NCI-H1694 (cell line): ENCODE data around the gene TCF3.

Source experiments
- DNase-seq: peaks from one replicate; lab custom pipeline; 2025; lab: John Stamatoyannopoulos, UW

The TCF3 gene

DNA sequence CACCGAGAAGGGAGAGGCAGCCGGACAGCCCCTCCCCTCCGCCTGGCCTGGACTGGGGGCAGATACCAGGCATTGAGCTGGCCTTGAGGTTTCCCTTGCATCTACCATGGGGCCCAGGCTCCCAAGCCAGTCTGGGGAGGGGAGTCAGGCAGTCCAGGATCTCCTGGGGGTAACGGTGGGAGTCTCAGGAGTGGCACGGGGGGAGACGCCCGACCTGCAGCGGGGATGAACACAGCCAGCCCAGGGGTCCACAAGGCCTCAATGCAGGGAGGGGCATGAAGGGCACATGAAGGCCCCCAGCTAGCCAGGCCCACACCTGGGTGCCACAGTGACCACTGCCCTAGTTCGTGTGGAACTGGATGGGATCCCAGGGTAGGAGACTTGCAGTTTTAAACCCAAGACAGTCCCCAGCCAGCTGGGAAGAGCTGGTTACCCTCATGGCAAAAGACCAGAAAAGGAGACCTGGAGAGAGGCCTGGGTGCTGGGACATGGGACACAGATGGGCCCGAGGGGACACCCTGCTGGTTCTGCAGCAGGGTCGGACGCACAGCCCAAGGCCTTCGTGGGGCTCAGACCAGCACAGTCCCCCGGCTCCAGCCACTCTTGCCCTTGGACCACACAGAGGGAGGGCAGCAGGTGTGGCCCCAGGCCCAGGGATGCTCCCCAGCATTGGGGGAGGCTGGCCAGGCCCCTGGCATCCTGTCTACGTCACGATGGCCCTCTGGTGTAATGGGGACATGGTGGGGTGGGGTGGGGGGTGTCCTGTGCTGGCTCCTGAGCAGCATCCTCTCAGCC is 42.5 kb downstream of the TCF3 start:
- DNase-seq: no peak

- DNase-seq: no peak
These were observed 43.4 kb downstream of the TCF3 start for GRCh38 chr19:1609103-1609396.

DNA sequence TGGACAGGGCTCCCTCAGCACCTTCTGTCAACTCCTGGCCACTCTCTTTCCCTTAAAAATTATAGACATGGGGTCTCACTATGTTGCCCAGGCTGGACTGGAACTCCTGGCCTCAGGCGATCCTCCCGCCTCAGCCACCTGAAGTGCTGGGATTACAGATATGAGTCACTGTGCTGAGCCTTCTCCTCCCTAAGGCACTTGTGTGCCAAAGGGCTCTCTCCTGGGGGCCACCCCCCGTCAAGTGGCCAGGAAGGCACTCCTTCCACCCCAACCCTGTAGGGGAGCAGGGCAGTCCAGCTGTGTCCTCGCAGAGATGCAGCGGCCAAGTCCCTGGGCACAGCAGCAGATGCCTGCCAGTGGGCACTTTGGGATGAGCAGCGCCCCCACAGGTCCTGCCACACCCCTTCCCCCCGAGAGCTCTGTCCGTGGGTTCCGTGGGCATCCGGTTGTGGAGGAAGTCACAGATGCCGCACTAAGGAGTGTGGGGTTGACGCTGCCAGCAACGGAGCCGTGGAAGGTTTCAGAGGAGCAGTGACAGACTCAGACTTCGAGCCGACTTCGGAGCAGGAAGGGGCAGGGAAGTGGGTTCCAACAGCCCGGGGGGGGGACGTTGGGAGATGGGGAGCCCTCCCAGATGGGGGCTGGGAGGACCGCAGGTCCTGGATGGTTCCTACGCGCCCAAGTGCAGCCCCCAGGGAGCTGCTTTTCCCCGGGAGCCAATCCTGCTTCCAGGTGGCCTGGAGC is 43.9 kb downstream of the TCF3 start:
- no peak for DNase-seq

DNA sequence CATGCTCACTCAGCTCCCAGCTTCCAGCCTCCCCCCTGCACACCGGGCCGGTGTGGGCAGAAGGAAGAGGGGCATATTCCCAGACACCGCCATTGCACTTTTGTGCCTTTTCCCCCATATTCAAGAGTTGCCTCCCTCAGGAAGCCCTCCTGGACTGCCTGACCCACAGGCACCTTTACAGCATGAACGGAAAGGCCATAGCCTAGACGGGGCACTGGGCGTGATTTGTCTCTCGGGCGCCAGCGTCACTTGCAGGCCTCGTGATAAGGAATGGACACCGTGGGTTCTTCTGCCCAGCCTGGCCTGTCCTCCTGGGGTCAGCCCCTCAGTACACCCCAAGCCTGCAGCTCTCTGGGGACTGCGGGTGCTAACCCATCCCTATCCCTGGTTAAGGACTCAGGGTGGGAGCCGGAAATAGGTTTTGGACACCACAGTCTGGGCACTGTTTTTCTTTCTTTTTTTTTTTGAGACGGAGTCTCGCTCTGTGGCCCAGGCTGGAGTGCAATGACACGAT is 46.2 kb downstream of the TCF3 start:
- no peak for DNase-seq

DNA sequence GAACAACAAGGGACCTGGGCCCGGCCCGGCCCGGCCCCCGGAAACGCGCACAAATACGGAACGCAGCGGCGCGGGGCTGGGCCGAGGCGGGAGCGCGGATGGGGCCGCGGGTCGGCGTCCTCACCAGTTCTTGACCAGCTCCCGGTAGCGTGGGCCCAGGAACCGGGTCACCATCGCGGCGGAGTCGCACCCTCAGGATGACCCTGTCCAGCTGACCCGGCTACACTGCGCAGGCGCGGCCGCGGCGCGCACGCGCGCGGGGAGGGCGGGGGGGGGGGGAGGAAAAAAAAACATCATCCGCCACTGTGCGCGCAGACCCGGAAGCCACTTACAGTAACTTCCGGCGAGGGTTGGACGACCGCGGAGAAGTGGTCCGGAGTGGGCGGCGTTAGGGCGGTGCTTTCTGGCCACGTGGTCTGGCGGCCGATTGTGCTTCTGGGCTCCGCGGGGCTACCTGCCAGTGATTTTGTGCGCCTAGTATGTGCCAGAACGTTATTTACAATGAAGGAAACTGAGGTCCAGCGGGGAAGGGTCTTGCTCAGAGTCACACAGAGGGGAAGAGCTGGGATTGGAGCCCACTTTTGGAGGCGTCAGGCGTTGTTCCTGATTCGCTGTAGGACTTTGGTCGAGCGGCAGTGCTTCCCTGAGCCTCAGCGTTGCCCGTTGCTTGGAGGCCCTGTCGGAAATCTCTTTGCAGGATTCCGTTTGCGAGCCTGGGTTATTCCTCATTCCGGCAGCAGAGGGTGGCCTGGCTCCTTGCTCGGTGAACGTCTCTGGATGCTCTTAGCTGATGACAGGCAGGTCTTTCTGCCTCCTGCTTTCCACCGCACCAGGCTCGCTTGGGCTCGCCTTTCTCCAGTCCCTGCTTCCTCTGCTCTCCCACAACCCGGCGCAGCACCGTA is 46.9 kb downstream of the TCF3 start, which contains the start of gene UQCR11:
Gene UQCR11 (minus strand): TSS at position 227 of the 902 bp plus-strand sequence. CDS start 53 bp downstream, at position 174.
- peak; percentile 87 for DNase-seq

DNA sequence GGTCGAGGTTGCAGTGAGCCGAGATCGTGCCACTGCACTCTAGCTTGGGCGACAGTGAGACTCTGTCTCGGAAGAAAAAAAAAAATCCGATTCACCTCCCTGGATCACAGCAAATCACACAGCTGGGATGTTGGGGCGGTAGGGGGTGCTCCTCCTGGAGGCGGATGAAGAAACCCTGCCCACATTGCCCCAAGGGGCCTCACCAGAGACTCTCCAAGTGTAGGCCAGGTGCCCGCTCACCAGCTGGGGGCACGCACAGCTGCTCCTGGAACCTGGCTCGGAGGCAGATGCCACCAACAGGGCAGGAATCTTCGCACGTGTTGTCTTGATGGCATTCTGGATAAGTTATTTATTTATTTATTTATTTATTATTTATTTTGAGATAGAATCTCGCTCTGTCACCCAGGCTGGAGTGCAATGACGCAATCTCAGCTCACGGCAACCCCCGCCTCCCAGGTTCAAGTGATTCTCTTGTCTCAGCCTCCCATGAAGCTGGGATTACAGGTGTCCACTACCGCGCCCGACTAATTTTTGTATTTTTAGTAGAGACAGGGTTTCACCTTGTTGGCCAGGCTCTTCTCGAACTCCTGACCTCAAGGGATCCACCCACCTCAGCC is 50.2 kb downstream of the TCF3 start:
- DNase-seq: no peak

DNA sequence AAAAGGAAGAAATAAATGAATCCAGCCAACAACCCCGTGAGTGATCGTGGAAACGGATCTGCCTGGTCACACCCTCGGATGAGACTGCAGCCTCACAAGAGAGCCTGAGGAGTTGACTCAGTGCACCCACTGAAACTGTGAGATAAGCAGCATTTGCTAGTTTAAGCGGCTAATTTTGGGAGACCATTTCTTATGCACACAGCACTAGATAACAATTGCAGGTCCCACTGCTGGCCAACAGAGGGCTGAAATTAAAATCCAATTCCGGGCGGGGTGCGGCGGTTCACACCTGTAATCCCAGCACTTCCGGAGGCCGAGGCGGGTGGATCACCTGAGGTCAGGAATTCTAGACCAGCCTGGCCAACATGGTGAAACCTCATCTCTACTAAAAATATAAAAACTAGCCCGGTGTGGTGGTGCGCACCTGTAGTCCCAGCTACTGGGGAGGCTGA is 50.8 kb downstream of the TCF3 start:
- DNase-seq: no peak

DNA sequence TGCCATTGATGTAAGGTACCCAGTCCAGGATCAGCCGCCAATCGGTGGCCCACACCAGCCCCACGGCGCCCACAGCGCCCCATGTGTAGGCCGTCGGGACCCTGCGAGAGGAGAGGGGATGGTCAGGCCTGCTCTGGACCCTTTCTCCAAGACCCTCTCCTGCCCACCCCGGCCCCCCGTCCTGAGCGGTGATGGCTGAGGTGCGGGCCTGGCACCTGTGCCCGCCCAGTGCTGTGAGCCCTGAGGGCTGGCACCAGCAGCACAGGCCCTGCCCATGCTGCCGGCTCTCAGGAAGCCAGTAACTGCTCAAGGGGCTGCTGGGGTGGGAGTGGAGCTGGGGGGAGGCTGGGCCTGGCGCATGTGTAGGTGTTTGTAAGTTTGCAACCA is 53.0 kb downstream of the TCF3 start:
- DNase-seq: no peak

GRCh38 chr19:1598777-1599459 is 53.5 kb downstream of the TCF3 start:
- DNase-seq: no peak

DNA sequence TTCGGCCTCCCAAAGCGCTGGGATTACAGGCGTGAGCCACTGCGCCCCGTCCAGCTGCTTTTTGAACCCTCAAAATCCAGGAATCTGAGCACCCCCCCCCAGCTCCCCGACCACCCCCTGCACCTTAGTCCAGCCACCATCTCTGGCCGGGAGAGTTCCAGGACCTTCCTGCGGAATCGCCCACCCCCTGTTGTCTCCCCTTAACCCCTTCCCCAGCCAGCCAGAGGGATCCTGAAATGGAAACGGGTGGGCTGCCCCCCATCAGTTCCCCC is 59.0 kb downstream of the TCF3 start:
- no peak for DNase-seq

DNA sequence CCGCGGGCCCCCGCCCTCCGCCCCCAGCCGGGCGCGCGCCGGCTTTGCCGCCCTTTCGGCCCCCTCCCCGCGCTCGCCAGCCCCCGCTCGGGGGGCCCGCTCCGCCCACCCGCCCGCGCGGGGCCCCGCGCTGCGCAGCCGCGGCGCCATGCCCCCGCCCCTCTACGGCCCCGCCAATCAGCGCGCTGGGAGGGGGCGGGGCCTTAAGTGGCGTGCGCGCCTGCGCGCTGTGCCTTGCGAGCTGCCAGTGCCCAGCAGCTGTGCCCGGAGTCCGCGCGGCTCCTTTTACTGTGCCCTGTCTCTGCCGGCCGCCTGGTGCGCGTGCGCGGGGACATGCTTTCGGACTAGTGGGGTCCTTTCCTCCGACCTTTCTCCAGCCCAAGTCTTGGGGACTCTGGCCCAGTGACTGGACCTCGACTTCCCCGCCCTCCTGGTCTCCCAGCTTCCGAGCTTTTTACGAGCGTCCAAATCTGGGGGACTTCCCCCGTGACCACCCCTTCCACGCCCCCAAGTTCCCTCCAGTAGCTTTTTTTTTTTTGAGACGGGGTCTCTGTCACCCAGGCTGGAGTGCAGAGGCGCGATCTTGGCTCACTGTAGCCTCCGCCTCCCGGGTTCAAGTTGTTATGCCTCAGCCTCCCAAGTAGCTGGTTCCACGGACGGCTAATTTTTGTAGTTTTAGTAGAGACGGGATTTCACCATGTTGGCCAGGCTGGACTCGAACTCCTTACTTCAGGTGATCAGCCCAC is 59.5 kb downstream of the TCF3 start, which contains the start of gene MBD3:
Gene MBD3 (minus strand): TSS at position 111 of the 746 bp plus-strand sequence. CDS start 234 bp downstream, outside the sequence.
- DNase-seq: peak; percentile 67

DNA sequence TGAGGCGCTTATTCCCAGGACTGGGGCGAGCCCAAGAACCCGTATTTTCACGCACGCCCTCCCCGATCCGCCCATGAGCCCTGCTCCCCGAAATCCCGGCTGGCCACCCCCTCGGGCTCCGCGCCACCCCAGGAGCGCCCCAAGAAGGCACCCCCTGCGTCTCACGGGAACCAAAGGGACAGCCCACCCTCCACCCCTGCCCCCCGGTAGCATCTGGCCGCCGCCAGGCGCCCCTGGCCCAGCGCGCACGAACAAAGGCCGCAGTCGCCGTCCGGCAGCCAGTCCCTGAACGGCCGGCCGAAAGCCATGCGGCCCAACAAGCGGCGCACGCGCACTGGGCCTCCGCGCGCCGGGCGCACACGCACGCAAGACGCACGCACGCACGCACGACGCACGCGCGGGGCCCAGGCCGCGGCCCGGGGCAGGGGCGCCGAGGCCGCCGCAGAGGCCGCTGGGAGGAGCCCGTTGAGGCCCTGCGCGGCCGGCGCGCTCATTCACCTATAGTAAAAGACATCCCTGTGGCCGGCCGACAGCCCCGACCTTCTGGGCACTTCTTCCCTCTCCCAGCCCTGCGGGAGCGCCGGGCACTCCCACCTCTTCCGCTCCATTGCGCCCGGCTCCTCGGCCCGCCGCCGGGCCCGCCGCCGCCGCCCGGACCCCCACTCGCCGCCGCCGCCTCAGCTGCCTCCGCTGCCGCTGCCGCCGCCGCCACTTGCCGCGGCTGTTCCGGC is 60.2 kb downstream of the TCF3 start:
- DNase-seq: peak; percentile 10

DNA sequence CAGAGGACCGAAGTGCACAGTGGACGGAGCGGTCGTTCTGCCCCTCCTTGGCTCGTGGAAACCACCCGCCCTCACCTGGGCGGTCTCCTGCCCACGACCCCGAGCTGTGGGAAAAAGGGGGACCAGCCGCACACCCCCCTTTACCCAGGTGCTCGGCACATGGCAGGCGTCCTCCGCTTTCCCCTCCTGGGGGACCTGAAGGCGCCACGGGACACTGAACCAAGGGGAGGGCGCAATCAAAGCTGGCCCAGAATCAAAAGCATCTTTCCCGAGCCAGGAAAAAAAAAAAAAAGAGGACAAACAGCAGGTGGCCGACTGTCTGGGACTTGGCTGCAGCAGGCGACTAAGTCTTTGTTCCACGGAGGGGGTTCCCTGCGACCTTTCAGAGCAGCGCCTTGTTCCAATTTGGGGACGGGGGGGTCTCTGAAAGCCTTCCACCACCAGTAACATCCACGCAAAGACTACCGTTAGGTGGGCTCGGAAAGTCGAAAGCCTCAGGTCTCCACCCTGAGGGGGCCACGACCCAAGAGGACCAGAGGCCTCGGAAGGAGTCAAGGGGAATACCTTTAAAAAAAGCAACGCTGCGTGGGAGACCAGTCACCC is 60.9 kb downstream of the TCF3 start:
- peak; percentile 22 for DNase-seq

DNA sequence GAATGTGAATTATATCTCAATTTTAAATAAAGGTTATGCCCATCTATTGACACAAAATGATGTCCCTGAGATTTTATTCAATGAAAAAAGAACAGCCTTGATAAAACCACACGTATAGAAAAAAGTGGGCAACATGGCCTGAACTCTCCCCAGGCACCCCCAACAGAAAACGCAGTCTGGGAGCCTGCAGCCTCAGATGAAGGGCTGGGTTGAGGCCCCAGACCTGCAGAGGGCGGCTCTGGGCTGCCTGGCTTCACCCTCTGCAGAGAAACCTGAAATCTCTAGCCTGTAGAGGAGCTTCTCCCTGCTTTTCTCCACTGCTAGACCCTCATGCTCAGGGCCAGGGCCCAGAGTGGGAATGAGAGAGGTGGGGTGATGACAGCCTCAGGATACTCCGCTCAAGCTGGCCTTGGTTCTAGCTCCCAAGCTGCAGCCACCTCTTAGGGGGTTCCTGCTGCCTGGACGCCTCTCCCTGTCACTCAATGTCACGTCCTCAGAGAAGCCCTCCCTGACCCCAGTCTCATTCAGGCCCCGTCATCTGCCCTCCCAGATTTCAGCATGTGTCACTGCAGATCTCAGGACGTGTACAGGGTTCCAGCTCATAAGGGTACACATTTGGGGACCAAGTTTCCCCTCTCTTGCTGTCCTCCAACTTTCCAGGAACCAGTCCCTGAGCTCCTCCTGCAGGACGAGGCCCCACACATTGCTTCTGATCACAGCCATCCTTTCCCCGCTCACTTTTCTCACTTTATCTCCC is 61.6 kb downstream of the TCF3 start:
- DNase-seq: peak; percentile 25

DNA sequence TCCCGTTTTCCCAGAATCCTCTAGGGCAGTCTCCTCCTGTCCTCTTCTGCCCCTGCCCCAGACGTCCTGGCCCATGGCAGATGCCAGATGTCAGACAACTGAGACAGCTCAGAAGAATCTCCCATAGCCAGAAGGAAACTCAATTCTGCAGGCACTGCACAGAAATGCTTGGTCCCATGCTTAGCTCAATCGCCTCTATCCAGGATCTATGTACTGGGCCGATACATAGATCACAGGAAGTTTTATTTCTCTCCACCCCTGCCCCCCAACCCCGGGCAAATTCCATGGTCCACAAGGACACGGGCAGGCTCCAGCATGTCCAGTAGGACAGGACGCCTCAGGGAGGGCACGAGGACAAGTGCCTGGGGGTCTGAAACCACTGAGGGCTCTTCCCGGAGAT is 64.5 kb downstream of the TCF3 start:
- no peak for DNase-seq

DNA sequence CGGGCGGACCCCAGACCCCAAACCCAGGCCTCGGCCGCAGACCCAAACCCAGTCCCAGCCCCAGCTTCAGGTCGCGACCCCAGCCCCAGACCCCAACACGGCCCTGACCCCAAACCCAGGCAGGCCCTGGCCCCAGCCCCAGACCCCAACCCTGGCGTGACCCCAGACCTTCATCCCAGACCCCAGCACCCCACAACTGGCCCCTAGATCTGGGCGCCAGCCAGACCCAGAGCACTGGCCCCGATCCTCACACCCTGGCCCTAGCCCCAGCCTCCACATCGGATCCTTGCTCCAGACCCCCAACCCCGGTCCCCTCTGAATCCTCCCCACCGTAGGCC is 67.2 kb downstream of the TCF3 start:
- no peak for DNase-seq

DNA sequence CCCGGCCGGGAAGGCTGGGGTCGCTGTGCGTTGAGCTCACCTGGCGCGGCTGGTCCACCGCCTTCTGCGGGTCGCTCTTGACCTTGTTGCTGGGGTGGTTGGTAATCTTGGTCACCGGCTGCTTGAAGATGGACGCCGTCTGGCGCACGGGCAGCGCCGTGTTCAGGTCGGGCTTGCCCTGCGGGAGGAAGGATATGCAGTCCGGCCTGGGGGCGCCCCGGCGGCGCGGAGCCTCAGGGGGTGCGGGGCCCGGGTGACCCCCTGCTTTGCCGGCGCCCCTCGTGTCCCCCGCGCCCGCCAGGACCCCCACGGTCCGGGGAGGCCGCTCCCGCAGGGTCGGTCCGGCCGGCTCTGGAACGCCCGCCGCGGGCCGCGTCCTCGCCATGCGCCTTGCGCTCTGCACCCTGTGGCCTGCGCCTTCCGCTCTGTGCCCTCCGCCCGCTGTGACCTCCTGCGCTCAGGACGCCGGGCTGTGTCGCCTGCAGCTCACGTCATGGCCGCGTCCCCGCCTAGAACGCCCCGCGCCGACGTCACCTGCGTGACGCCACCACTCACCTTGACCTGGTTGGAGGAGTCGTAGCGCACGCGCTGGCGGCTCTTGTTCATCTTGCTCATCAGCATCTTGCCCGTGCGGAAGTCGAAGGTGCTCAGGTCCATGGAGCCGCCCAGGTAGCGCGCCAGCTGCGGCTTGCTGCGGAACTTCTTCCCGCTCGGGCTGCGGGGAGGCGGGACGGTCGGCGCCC is 67.7 kb downstream of the TCF3 start:
- DNase-seq: no peak

- no peak for DNase-seq
These were observed 70.2 kb downstream of the TCF3 start for GRCh38 chr19:1582201-1582600.
